HG02678 (cell line): ENCODE data around the gene ADAMTSL3.
"Not testable (repeated sequence)": the region's sequence is repeated elsewhere in the genome, so short reads cannot be mapped to it uniquely, and the experiment has no call there.

Experiments
- ATAC-seq: cut with Tn5 transposase; IDR thresholded peaks from one replicate; pipeline ENCODE4 v1.9.1; 2021; ENCODE audit warnings: mild to moderate bottlenecking, moderate library complexity; ENCODE audit not compliant: unreplicated experiment

Gene ADAMTSL3

GRCh38 chr15:83695901-83696425, 42.0 kb downstream of the ADAMTSL3 start:
- no peak for ATAC-seq

- no peak for ATAC-seq
These were observed 43.8 kb downstream of the ADAMTSL3 start for GRCh38 chr15:83697716-83698115.

- ATAC-seq = no peak
These were observed 44.4 kb downstream of the ADAMTSL3 start for GRCh38 chr15:83698294-83698693.

GRCh38 chr15:83699028-83699427, 45.1 kb downstream of the ADAMTSL3 start:
- no peak for ATAC-seq

- no peak for ATAC-seq
These were observed 46.2 kb downstream of the ADAMTSL3 start for GRCh38 chr15:83700082-83700481.

GRCh38 chr15:83702314-83702713, 48.4 kb downstream of the ADAMTSL3 start:
- not testable (repeated sequence) for ATAC-seq

GRCh38 chr15:83708328-83708727, 54.4 kb downstream of the ADAMTSL3 start:
- no peak for ATAC-seq

- ATAC-seq = no peak
These were observed 55.3 kb downstream of the ADAMTSL3 start for GRCh38 chr15:83709241-83709640.

- no peak for ATAC-seq
These were observed 55.9 kb downstream of the ADAMTSL3 start for GRCh38 chr15:83709811-83710210.

GRCh38 chr15:83710452-83710851, 56.5 kb downstream of the ADAMTSL3 start:
- ATAC-seq = no peak

- no peak for ATAC-seq
These were observed 57.3 kb downstream of the ADAMTSL3 start for GRCh38 chr15:83711236-83711635.

GRCh38 chr15:83713242-83713641, 59.3 kb downstream of the ADAMTSL3 start:
- ATAC-seq = no peak

- ATAC-seq = no peak
These were observed 61.2 kb downstream of the ADAMTSL3 start for GRCh38 chr15:83714939-83715628.

GRCh38 chr15:83716605-83717004, 62.7 kb downstream of the ADAMTSL3 start:
- no peak for ATAC-seq

- ATAC-seq = no peak
These were observed 63.1 kb downstream of the ADAMTSL3 start for GRCh38 chr15:83717010-83717409.

GRCh38 chr15:83720468-83720867, 66.5 kb downstream of the ADAMTSL3 start:
- ATAC-seq = no peak

- no peak for ATAC-seq
These were observed 67.1 kb downstream of the ADAMTSL3 start for GRCh38 chr15:83721031-83721430.

- no peak for ATAC-seq
These were observed 68.1 kb downstream of the ADAMTSL3 start for GRCh38 chr15:83721981-83722380.

GRCh38 chr15:83723216-83723615, 69.3 kb downstream of the ADAMTSL3 start:
- ATAC-seq = no peak

GRCh38 chr15:83732196-83732595, 78.3 kb downstream of the ADAMTSL3 start:
- ATAC-seq = no peak

GRCh38 chr15:83732770-83733169, 78.8 kb downstream of the ADAMTSL3 start:
- ATAC-seq = no peak

GRCh38 chr15:83733206-83733605, 79.3 kb downstream of the ADAMTSL3 start:
- ATAC-seq = no peak

GRCh38 chr15:83733691-83734090, 79.8 kb downstream of the ADAMTSL3 start:
- ATAC-seq = no peak
